K562 (cell line): Measurements from ENCODE around the gene B2M. TPM values are rescaled to one million over a fixed set of nuclear protein-coding genes. Genes with fewer than 3 reads are reported as not detected.

Experiments
- BACH1 ChIP-seq: fragments of 200-800 bp; sonication (Bioruptor generic); IDR thresholded peaks from 2 replicates; pipeline ENCODE4 v1.6.1; 2016; ENCODE audit warnings: missing genetic modification characterization, missing compliant biosample characterization
- BRF1 ChIP-seq: IDR thresholded peaks from 3 replicates; pipeline ENCODE4 v1.6.1; 2011; ENCODE audit warnings: borderline replicate concordance, mild to moderate bottlenecking; ENCODE audit not compliant: insufficient read length; ENCODE audit errors: extremely low read depth
- E2F3 ChIP-seq: fragments of 250-450 bp; sonication (Bioruptor Pico); IDR thresholded peaks from 2 replicates; pipeline ENCODE4 v1.4.0; 2020; ENCODE audit warnings: mild to moderate bottlenecking
- ELF4 ChIP-seq: fragments of 450-650 bp; formaldehyde crosslinking; IDR thresholded peaks from 2 replicates; pipeline ENCODE4 v1.4.0; 2022; ENCODE audit warnings: missing genetic modification characterization
- HNRNPUL1 ChIP-seq: fragments of 200-400 bp; formaldehyde crosslinking; IDR thresholded peaks from 2 replicates; pipeline ENCODE4 v1.6.1; 2017; ENCODE audit warnings: low read length
- KAT7 ChIP-seq: sonication (generic); formaldehyde crosslinking; IDR thresholded peaks from 2 replicates; pipeline ENCODE4 v1.8.0; 2022; ENCODE audit warnings: missing genetic modification reagents, mild to moderate bottlenecking, borderline replicate concordance
- KLF1 ChIP-seq: fragments of 450-650 bp; IDR thresholded peaks from 2 replicates; pipeline ENCODE4 v1.6.1; 2016; ENCODE audit warnings: missing genetic modification characterization, missing compliant biosample characterization
- MAFG ChIP-seq: fragments of 450-650 bp; conservative IDR thresholded peaks from 2 replicates; pipeline ENCODE4 v1.6.1; 2016; ENCODE audit warnings: missing genetic modification characterization, missing compliant biosample characterization
- PHB2 ChIP-seq: fragments of 450-650 bp; IDR thresholded peaks from 2 replicates; pipeline ENCODE4 v1.6.1; 2017; ENCODE audit warnings: low read depth
- RBM15 ChIP-seq: fragments of 200-400 bp; formaldehyde crosslinking; IDR thresholded peaks from 2 replicates; pipeline ENCODE4 v1.6.1; 2018; ENCODE audit warnings: mild to moderate bottlenecking, low read length, moderate library complexity; ENCODE audit not compliant: insufficient read depth
- SAFB ChIP-seq: fragments of 200-400 bp; formaldehyde crosslinking; IDR thresholded peaks from 2 replicates; pipeline ENCODE4 v1.6.1; 2017; ENCODE audit warnings: low read depth, low read length, borderline replicate concordance
- SIRT6 ChIP-seq: IDR thresholded peaks from one replicate; pipeline ENCODE4 v1.6.1; 2012; ENCODE audit warnings: low read depth, mild to moderate bottlenecking, control low read depth, inconsistent platforms, low read length, moderate library complexity
- SLC30A9 ChIP-seq: fragments of 250-450 bp; sonication (Bioruptor Pico); IDR thresholded peaks from 2 replicates; pipeline ENCODE4 v1.8.0; 2022; ENCODE audit warnings: mild to moderate bottlenecking, moderate library complexity
- SMAD3 ChIP-seq: fragments of 450-650 bp; formaldehyde crosslinking; conservative IDR thresholded peaks from 2 replicates; pipeline ENCODE4 v1.4.0; 2020; ENCODE audit warnings: mild to moderate bottlenecking
- TAF7 ChIP-seq: fragments of 450-650 bp; IDR thresholded peaks from 2 replicates; pipeline ENCODE4 v1.6.1; 2016; ENCODE audit warnings: missing genetic modification characterization, missing compliant biosample characterization
- TEAD4 ChIP-seq, 2 experiments: sonication (generic) in 1 of 2; formaldehyde crosslinking in 1 of 2; IDR thresholded peaks; 2 replicates each; pipeline versions ENCODE4 v1.6.1 to v1.8.0; 2012 to 2022; ENCODE audit warnings: borderline replicate concordance in 1 of 2, inconsistent platforms in 1 of 2, low read length in 1 of 2, mild to moderate bottlenecking in 1 of 2, missing genetic modification reagents in 1 of 2
- ZBTB8A ChIP-seq: fragments of 450-650 bp; IDR thresholded peaks from 2 replicates; pipeline ENCODE4 v1.6.1; 2018; ENCODE audit warnings: mild to moderate bottlenecking, moderate library complexity; ENCODE audit not compliant: partially characterized antibody
- ZKSCAN1 ChIP-seq: fragments of 150-350 bp; IDR thresholded peaks from 2 replicates; pipeline ENCODE4 v1.6.1; 2016; ENCODE audit warnings: low read depth, low read length
- polyA plus RNA-seq, 8 experiments: library from polyadenylated mRNA; depleted of rRNA in 4 of 8; stranded (reverse) in 5 of 8; unstranded in 3 of 8; fragments of >200 nt; fragmentation: Nextera tagmentation in 2 of 8; fragmentation: Illumina TruSeq in 1 of 8; extraction: Ambion mirVana in 2 of 8; extraction: Trizol in 1 of 8; gene quantifications; 2 replicates each; pipeline versions ENCODE4 v1.2.1 to v1.2.3, GENCODE V29; 2011 to 2014; ENCODE audit warnings: inconsistent platforms in 1 of 8, missing spikeins in 1 of 8
- total RNA-seq, 7 experiments: library from RNA; depleted of rRNA in 6 of 7; stranded (reverse); fragments of >200 nt in 6 of 7; fragmentation: Illumina TruSeq in 2 of 7; extraction: Trizol in 2 of 7; gene quantifications; 2 replicates each; pipeline versions ENCODE4 v1.2.1 to v1.2.3, GENCODE V29; 2011 to 2021; ENCODE audit warnings: low replicate concordance in 1 of 7
- TF ChIP-seq, protein P1 (sequence below): IDR thresholded peaks from 2 replicates; pipeline ENCODE4 v1.6.1; 2014; ENCODE audit warnings: antibody characterized with exemption
- TF ChIP-seq, protein P2 (sequence below), 2 experiments: IDR thresholded peaks in 1 of 2; conservative IDR thresholded peaks in 1 of 2; 2 replicates each; pipeline ENCODE4 v1.6.1; 2016; ENCODE audit warnings: low read depth in 2 of 2, mild to moderate bottlenecking in 1 of 2, missing compliant biosample characterization in 1 of 2, missing genetic modification characterization in 1 of 2, moderate library complexity in 1 of 2

B2M gene
- total and polyA plus RNA-seq, 9 of the 15 experiments (the other 6 are each of a cell fraction or from before 2014, with no cell fraction given): 460 to 3,138 (median 1,032) TPM

DNA sequence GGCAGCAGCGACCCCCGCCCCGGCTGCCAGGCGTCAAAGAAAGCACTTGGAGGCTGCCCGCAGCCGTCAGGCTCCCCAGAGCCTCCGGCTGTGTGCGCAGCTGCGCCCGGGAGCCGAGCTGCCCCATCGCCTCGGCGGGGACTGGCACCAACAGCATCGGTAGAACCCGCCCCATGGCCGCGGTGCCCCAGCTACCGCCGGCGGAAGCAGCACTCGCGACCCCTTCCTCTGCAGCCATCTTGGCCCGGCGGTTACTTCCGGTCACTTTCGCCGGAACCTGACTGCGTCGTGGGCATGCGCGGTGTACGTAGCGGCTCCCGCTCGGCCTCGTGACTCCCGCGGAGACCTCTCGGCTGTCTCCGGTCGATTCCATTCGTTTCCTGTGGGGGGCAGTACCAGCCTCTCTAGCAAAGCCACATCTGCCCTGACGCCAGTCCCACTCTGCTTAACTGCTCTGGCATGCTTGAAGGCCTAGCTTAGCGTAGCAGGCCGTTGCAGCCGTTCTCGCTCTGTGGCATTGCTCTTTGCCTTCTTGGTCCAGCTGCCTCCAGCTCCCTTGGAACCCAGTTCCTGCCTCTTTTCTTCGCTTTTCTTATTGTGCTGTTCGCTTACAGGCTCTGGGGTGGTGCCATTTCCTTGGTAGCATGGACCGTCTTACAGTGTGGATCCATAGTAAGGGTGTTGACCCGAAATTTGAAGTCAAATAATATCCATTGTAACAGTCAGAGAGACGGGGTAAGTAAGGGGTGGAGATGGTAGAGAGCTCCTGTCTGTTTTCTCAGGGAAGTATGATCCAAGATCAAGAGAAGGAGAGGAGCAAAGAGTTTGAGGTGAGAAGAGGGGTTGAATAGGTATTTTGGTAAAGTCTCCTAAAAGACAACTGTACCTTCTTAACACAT is 47.7 kb upstream of the B2M start, which contains the start of gene SPG11 (continued):
- TF ChIP-seq ZBTB8A: no peak
- TF ChIP-seq KAT7 (CRISPR knock-in tag): 0 out of 2 replicates have a peak, but pooled peaks have one; percentile 16
- TF ChIP-seq, protein P1, sequence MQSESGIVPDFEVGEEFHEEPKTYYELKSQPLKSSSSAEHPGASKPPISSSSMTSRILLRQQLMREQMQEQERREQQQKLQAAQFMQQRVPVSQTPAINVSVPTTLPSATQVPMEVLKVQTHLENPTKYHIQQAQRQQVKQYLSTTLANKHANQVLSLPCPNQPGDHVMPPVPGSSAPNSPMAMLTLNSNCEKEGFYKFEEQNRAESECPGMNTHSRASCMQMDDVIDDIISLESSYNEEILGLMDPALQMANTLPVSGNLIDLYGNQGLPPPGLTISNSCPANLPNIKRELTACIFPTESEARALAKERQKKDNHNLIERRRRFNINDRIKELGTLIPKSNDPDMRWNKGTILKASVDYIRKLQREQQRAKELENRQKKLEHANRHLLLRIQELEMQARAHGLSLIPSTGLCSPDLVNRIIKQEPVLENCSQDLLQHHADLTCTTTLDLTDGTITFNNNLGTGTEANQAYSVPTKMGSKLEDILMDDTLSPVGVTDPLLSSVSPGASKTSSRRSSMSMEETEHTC: peak; percentile 97
- no peak for TF ChIP-seq SIRT6
- no peak for TF ChIP-seq ELF4 (CRISPR knock-in tag)
- peak; percentile 87 for TF ChIP-seq BACH1 (tag)
- TF ChIP-seq KLF1 (tag): peak; percentile 71
- TF ChIP-seq SLC30A9 (CRISPR knock-in tag): no peak
- TF ChIP-seq TAF7 (tag): peak; percentile 84
- no peak for TF ChIP-seq BRF1
- peak; percentile 49; the same call in 1 of the 2 replicates for TF ChIP-seq TEAD4 (IDR thresholded peaks at IDR 0.05; ENCODE audit: low read length)
- TF ChIP-seq TEAD4 (CRISPR knock-in tag; IDR thresholded peaks at IDR 0.05; ENCODE audit: borderline replicate concordance): peak; percentile 9; the same call in 1 of the 2 replicates
- peak; percentile 78 for TF ChIP-seq E2F3
- TF ChIP-seq, protein P2, sequence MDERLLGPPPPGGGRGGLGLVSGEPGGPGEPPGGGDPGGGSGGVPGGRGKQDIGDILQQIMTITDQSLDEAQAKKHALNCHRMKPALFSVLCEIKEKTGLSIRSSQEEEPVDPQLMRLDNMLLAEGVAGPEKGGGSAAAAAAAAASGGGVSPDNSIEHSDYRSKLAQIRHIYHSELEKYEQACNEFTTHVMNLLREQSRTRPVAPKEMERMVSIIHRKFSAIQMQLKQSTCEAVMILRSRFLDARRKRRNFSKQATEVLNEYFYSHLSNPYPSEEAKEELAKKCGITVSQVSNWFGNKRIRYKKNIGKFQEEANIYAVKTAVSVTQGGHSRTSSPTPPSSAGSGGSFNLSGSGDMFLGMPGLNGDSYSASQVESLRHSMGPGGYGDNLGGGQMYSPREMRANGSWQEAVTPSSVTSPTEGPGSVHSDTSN (CRISPR knock-in tag; IDR thresholded peaks at IDR 0.05; ENCODE audit: low read depth): no peak
- TF ChIP-seq, protein P2 (tag; conservative IDR thresholded peaks at IDR 0.05; ENCODE audit: low read depth): peak; percentile 19; the same call in 1 of the 2 replicates
- TF ChIP-seq RBM15: no peak
- no peak for TF ChIP-seq MAFG
- no peak for TF ChIP-seq HNRNPUL1
- TF ChIP-seq SMAD3 (CRISPR knock-in tag): peak; percentile 60; the same call in 1 of the 2 replicates
- TF ChIP-seq SAFB: no peak
- TF ChIP-seq ZKSCAN1: peak; percentile 81; the same call in 1 of the 2 replicates
- peak; percentile 12; the same call in 1 of the 2 replicates for TF ChIP-seq PHB2
